Measurements from ENCODE around the gene SAV1.
A peak's percentile ranks its signal among the peaks of the same experiment; 100 is the strongest.

Gene SAV1

DNA sequence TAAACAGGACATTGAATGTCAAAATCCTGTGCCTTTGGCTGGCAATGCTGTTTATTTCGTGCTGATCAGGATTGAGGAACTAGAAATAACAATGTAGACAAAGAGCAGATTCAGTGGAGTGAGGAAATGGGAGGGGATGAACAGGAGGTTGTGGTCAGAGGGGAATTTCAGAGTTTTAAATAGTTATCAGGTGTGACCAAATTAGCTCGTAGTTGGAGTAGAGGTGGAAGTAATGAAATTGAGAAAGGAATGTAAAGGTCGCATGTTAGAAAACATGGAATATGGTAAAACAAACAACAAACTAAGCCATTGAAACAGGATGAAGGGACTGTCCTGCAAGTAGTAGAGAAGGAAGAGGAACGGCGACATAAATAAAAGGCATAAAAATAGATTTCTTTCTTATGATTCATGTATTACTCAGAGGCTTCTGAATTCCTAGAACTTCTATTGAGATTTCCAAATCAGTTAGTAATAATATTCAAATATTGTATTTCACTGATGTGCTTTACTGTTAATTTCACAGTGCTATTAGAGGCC lies 9.5 kb upstream of the SAV1 start:
- H3K4me3 ChIP-seq (replicated peaks; ENCODE audit: low read depth, low read length), result peak overlapping the region; percentile 16; the same call in 1 of the 2 replicates
- DNase-seq (ENCODE audit: extremely low read depth, insufficient read length), result no peak
- no peaks in the 10 kb centered on the region for H3K36me3 ChIP-seq (ENCODE audit: control insufficient read depth, insufficient read depth, low read length)
- H3K27me3 ChIP-seq (replicated peaks; ENCODE audit: control insufficient read depth, insufficient read depth, low read length), result no peaks in the 10 kb centered on the region
- TF ChIP-seq CTCF (IDR thresholded peaks at IDR 0.05; ENCODE audit: insufficient read depth, low read length, poor library complexity, severe bottlenecking), result no peak

DNA sequence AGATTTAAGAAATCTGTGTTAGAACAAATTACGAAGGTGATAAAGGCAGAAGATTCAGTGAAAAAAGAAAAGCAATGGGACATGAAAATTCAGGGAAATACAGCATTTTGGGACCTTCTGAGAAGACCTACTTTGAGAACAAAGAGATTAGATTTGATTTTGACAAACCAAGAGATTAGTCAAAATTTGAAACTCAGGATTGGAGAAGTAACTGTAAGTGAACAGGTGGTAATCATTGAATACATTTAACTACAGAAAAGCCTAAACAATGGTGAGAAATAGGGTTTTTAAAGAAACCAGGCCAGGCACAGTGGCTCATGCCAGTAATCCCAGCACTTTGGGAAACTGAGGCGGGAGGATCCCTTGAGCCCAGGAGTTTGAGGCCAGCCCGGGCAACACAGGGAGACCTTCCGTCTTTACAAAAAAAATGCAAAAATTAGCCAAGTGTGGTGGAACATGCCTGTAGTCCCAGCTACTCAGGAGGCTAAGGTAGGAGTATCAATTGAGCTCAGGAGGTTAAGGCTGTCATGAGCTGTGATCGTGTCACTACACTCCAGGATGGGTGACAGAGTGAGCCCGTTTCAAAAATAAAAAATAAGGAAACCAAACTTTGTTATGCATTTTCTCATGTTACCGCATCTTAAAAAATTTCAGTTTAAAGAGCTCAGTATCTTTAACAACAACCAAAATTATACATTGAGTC lies 8.9 kb upstream of the SAV1 start:
- no peaks in the 10 kb centered on the region for H3K36me3 ChIP-seq (ENCODE audit: control insufficient read depth, insufficient read depth, low read length)
- no peak for TF ChIP-seq CTCF (IDR thresholded peaks at IDR 0.05; ENCODE audit: insufficient read depth, low read length, poor library complexity, severe bottlenecking)
- peak; percentile 32 for DNase-seq (ENCODE audit: extremely low read depth, insufficient read length)
- no peaks in the 10 kb centered on the region for H3K27me3 ChIP-seq (replicated peaks; ENCODE audit: control insufficient read depth, insufficient read depth, low read length)
- 0 out of 2 replicates have a peak overlapping the region, but pooled peaks have one; percentile 16 for H3K4me3 ChIP-seq (replicated peaks; ENCODE audit: low read depth, low read length)

DNA sequence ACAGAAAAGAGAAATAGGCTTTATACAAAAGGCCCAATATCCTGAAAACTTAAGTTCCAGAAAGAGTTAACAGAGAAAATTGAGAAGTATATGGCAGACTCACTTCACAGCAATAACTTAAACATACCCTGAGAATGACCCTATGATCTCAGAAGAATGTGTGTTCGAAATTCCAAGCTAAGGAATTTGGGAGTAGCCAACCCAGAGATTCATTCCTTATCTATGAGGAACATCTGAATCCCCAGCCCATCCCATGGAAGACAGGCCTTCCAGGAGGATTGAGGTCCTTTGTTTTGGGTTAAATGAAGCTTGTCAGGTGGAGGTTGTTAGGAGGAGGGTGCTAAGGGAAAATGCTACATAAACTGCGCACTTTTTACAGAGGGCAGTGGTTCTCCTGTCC lies 7.5 kb upstream of the SAV1 start:
- DNase-seq (ENCODE audit: extremely low read depth, insufficient read length), result no peak
- Histone ChIP-seq H3K4me3 (replicated peaks; ENCODE audit: low read depth, low read length) (no peak overlapping the region), H3K36me3 (ENCODE audit: control insufficient read depth, insufficient read depth, low read length) (no peaks in the 10 kb centered on the region), H3K27me3 (replicated peaks; ENCODE audit: control insufficient read depth, insufficient read depth, low read length) (no peaks in the 10 kb centered on the region)
- TF ChIP-seq CTCF (IDR thresholded peaks at IDR 0.05; ENCODE audit: insufficient read depth, low read length, poor library complexity, severe bottlenecking), result no peak

DNA sequence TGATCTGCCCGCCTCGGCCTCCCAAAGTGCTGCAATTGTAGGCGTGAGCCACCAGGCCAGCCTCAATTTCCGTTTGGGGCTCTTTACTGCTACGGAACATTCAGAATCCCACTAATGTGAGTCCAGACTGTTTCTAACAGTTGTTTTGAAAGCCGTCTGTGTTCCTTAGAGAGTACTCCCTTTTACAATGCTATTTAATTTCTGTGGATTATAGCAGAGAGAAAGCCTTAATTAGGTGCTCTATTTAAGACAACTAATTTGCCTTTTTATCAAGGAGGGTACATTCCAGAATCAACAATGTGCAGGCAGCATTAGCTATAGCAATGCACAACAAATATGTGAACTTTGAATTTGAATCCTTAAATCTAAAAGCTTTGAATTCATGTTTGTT lies 2.8 kb upstream of the SAV1 start:
- Histone ChIP-seq H3K27me3 (replicated peaks; ENCODE audit: control insufficient read depth, insufficient read depth, low read length) (no peaks in the 10 kb centered on the region), H3K36me3 (ENCODE audit: control insufficient read depth, insufficient read depth, low read length) (no peaks in the 10 kb centered on the region), H3K4me3 (replicated peaks; ENCODE audit: low read depth, low read length) (no peak overlapping the region)
- no peak for DNase-seq (ENCODE audit: extremely low read depth, insufficient read length)
- TF ChIP-seq CTCF (IDR thresholded peaks at IDR 0.05; ENCODE audit: insufficient read depth, low read length, poor library complexity, severe bottlenecking), result no peak

DNA sequence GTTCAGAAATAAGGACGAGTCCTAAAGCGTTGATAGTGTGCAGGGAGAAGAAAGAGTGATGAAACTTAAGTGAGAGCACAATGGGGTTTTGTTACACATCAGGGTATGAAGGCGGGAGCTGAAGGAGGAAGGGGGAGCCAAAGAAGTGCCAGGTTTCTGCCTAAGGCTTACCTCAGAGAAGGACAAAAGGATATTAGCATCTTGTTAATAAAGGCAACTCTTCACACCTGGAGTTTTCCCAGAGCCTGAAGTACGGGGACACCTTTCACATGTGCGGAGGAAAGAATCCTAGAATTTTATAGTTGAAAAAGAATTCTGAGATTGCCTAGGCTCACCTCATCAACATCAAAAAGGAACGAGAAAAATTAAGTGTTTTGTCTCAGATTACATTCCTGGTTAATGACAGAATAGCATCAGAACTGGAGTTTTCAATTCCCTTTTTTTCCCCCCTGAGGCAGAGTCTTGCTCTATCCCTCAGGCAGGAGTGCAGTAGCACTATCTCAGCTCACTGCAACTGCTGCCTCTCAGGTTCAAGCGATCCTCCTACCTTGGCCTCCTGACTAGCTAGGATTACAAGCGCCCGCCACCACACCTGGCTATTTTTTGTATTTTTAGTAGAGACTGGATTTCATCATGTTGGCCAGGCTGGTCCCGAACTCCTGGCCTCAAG lies 2.2 kb upstream of the SAV1 start:
- TF ChIP-seq CTCF (IDR thresholded peaks at IDR 0.05; ENCODE audit: insufficient read depth, low read length, poor library complexity, severe bottlenecking), result no peak

More for the DNA sequence above, 2.2 kb upstream of the SAV1 start:
- Histone ChIP-seq H3K36me3 (ENCODE audit: control insufficient read depth, insufficient read depth, low read length) (no peaks in the 10 kb centered on the region), H3K27me3 (replicated peaks; ENCODE audit: control insufficient read depth, insufficient read depth, low read length) (no peaks in the 10 kb centered on the region), H3K4me3 (replicated peaks; ENCODE audit: low read depth, low read length) (no peak overlapping the region)
- no peak for DNase-seq (ENCODE audit: extremely low read depth, insufficient read length)

All from GM06990 (cell line).